ENCODE results near the gene FUT2. TPM values are rescaled to one million over a fixed set of nuclear protein-coding genes. Genes with fewer than 3 reads are reported as not detected.

The FUT2 gene
- total and polyA plus RNA-seq, 2 of the 13 experiments (the other 11 are each of a cell fraction or from before 2014, with no cell fraction given) = 0.07 TPM; not detected in 1

GRCh38 chr19:48749571-48750198 lies 53.9 kb downstream of the FUT2 start:
- no peaks in the 10 kb centered on the region; a peak in 1 of 5 replicates for H3K27me3 ChIP-seq (ENCODE audit: control insufficient read depth in 1 of 2, insufficient read depth in 2 of 2, low read length in 2 of 2)
- intact Hi-C loops (cut with micrococcal nuclease; ENCODE audit: unreplicated experiment) (no loop called here), in situ Hi-C loops (cut with HindIII; ENCODE audit: extremely low pct_ligation_motif_present, low pct_unique_long_range_greater_than_20kb) (no loop called here)
- peaks cover 29% of the 10 kb centered on the region for H3K4me1 ChIP-seq (ENCODE audit: insufficient read depth, low read length)
- no peak for DNase-seq (ENCODE audit: low spot score)
- no peaks in the 10 kb centered on the region for H3K36me3 ChIP-seq (replicated peaks in 1 of 2; ENCODE audit: control insufficient read depth in 1 of 2, insufficient read depth in 2 of 2, low read length in 2 of 2)
- no peaks in the 10 kb centered on the region for H3K79me2 ChIP-seq (ENCODE audit: insufficient read depth, low read length)
- no peaks in the 10 kb centered on the region for H4K20me1 ChIP-seq (ENCODE audit: insufficient read depth, low read length)
- CTCF ChIA-PET (ENCODE audit: low intra/inter-chr PET ratio, low total read pairs) = no interaction called here
- POLR2A ChIA-PET = interaction anchor here (1.6 kb wide), 1 partner anchor 11 kb away, joined by 3 read pairs; no protein-coding TSS in a partner anchor
- ATAC-seq = no peak
- WGBS (ENCODE audit: low lambda C conversion rate) = 67% methylated on average over 3 of the region's 4 CpGs
- no peak overlapping the region for H3K9ac ChIP-seq (ENCODE audit: insufficient read depth, low read depth, low read length)
- no peak overlapping the region for H2AFZ ChIP-seq (ENCODE audit: low read length)
- no TSS peak for BruUV-seq (replicated peaks)
- H3K4me3 ChIP-seq (replicated peaks in 1 of 3; ENCODE audit: insufficient read depth in 1 of 3, low read depth in 2 of 3, low read length in 3 of 3) = no peak overlapping the region
- no peak overlapping the region for H3K4me2 ChIP-seq (ENCODE audit: low read depth, low read length)
- TF ChIP-seq REXO4 (CRISPR knock-in tag; IDR thresholded peaks at IDR 0.05; ENCODE audit: borderline replicate concordance) (no peak), HDAC2 (CRISPR knock-in tag; IDR thresholded peaks at IDR 0.05) (no peak), TRIM24 (CRISPR knock-in tag; IDR thresholded peaks at IDR 0.05) (no peak), ZNF850 (CRISPR knock-in tag; conservative IDR thresholded peaks at IDR 0.05) (no peak)
- TF ChIP-seq, protein P1, sequence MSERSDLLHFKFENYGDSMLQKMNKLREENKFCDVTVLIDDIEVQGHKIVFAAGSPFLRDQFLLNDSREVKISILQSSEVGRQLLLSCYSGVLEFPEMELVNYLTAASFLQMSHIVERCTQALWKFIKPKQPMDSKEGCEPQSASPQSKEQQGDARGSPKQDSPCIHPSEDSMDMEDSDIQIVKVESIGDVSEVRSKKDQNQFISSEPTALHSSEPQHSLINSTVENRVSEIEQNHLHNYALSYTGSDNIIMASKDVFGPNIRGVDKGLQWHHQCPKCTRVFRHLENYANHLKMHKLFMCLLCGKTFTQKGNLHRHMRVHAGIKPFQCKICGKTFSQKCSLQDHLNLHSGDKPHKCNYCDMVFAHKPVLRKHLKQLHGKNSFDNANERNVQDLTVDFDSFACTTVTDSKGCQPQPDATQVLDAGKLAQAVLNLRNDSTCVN (CRISPR knock-in tag; IDR thresholded peaks at IDR 0.05; ENCODE audit: borderline replicate concordance) = 0 out of 2 replicates have a peak, but pooled peaks have one; percentile 54
- no peaks in the 10 kb centered on the region for H3K9me3 ChIP-seq (ENCODE audit: low read length)
- no peak overlapping the region for H3K27ac ChIP-seq (ENCODE audit: extremely low read length, insufficient read depth, low read length)
- no peak for FAIRE-seq

DNA sequence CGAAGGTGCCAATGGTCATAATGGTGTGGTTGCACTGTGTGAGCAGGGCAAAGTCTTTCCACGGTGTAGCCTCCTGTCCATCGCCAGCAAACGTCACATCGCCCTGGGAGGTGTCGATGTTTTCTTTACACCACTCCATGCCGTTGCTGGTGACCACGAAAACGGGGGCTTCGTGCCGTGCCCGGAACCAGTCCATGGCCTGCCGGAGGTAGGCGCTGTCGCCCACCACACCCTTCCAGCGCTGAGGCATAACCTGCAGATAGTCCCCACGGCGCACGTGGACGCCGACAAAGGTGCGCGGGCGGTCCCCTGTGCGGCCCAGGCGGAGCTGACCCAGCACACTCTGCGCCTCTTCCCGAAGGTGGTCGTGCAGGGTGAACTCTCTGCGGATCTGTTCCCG lies 54.6 kb downstream of the FUT2 start:
- no peaks in the 10 kb centered on the region for H4K20me1 ChIP-seq (ENCODE audit: insufficient read depth, low read length)
- H2AFZ ChIP-seq (ENCODE audit: low read length) = no peak overlapping the region
- FAIRE-seq = no peak
- BruUV-seq (replicated peaks) = no TSS peak
- intact Hi-C loops (cut with micrococcal nuclease; ENCODE audit: unreplicated experiment) (no loop called here), in situ Hi-C loops (cut with HindIII; ENCODE audit: extremely low pct_ligation_motif_present, low pct_unique_long_range_greater_than_20kb) (no loop called here)
- no peak overlapping the region for H3K4me2 ChIP-seq (ENCODE audit: low read depth, low read length)
- H3K27me3 ChIP-seq (ENCODE audit: control insufficient read depth in 1 of 2, insufficient read depth in 2 of 2, low read length in 2 of 2) = no peaks in the 10 kb centered on the region; a peak in 1 of 5 replicates
- POLR2A ChIA-PET = interaction anchor here (1.7 kb wide), 1 partner anchor 12 kb away, joined by 4 read pairs; no protein-coding TSS in a partner anchor
- TF ChIP-seq AGO1 (IDR thresholded peaks at IDR 0.05; ENCODE audit: low read depth, low read length, poor library complexity, severe bottlenecking) = no peak
- H3K4me3 ChIP-seq (replicated peaks in 1 of 3; ENCODE audit: insufficient read depth in 1 of 3, low read depth in 2 of 3, low read length in 3 of 3) = no peak overlapping the region
- CTCF ChIA-PET (ENCODE audit: low intra/inter-chr PET ratio, low total read pairs) = no interaction called here
- no peaks in the 10 kb centered on the region for H3K36me3 ChIP-seq (replicated peaks in 1 of 2; ENCODE audit: control insufficient read depth in 1 of 2, insufficient read depth in 2 of 2, low read length in 2 of 2)
- 90% methylated on average over 24 of the region's 31 CpGs for WGBS (ENCODE audit: low lambda C conversion rate)
- H3K79me2 ChIP-seq (ENCODE audit: insufficient read depth, low read length) = no peaks in the 10 kb centered on the region
- peaks cover 29% of the 10 kb centered on the region for H3K4me1 ChIP-seq (ENCODE audit: insufficient read depth, low read length)
- ATAC-seq = no peak
- no peaks in the 10 kb centered on the region for H3K9me3 ChIP-seq (ENCODE audit: low read length)
- H3K27ac ChIP-seq (ENCODE audit: extremely low read length, insufficient read depth, low read length) = no peak overlapping the region
- H3K9ac ChIP-seq (ENCODE audit: insufficient read depth, low read depth, low read length) = no peak overlapping the region
- no peak for DNase-seq (ENCODE audit: low spot score)
